GM19035 (cell line): ENCODE measurements around the gene LINC00632.
A peak's percentile ranks its signal among the peaks of the same experiment; 100 is the strongest.
"Not testable (repeated sequence)": the region's sequence is repeated elsewhere in the genome, so short reads cannot be mapped to it uniquely, and the experiment has no call there.

Source experiments
- ATAC-seq: cut with Tn5 transposase; IDR thresholded peaks from one replicate; pipeline ENCODE4 v1.9.1; 2021; ENCODE audit not compliant: unreplicated experiment

The LINC00632 gene

GRCh38 chrX:140709421-140709846 is at the start of gene LINC00632:
TSS of gene LINC00632 (plus strand) at chrX:140709759.
- ATAC-seq: no peak

GRCh38 chrX:140661643-140662042 is 47.9 kb upstream of the LINC00632 start:
- no peak for ATAC-seq

DNA sequence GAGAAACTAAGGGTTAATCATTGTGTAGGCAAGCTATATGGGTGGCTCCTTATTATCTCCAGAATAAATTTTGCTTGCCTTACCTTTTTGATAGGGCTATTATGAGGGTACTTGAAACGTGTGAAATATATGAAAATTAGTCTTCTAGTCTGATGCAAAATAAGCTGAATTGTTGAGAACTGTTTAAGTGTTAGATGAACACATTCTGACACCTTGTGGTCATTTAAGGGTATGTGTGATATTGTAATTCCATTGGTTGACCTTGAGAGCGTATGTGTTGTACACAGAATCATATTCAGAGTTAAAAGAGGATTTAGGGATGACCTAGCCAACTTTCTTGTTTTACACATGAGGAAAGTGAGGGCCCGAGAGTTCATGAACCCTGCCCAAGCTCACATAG is 44.6 kb upstream of the LINC00632 start:
- no peak for ATAC-seq

DNA sequence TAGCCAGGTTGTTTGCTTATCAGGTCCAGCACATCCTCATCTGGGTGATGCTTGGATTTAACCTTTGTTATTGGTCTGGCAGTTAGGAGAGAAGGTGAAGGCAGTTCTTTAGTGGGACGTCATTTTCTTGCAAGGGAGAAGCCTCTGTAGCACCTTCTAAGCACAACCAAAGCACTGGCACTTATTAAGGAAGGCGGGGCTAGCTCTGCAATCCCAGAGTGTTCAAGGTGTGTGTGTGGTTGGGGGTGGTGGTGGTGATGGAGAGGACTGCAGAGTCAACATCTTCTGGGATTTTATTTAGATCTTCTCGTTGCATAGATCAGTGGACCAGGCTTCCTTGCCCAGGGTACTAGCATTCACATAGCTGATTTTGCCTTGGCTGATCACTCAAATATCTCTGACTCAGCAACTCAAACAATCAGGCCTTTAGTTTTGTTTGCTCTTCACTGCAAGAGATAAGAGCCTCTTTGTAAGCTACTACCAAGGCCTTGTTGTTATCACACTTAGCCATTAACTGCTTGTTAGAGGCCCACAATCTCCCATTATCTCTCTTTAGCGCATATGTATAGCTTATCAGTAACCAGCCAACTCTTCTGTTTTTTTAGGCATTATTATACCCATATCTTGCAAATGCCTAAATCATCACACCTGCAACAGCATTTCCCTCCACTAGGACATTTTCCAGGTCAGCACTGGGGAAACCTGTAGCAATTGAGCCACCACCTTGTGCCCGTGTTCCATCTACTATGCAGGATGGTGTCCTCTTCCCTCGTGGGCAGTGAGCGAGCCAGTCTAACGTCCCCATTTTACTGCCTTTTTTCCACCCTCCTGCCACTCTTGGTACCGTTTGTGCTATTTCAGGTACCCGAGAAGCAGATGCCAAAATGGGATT is 36.5 kb upstream of the LINC00632 start:
- no peak for ATAC-seq

DNA sequence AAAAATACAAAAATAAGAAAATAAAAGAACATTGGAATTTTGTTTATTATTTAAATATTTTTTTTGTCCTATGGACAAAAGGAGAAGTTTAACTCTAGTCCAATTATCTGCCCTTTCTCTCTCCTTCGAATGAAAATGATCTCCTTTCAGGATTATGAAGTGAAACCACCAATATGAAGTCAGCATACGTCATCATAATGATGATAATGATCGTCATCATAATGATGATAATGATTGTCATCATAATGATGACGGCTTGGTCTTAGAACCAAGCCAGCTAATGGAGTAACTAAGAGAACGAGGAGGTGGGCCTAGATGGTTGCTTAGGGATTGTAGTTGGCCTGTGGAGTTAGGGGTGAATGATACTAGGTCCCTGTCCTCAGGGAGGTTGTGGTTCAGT is 21.9 kb upstream of the LINC00632 start:
- no peak for ATAC-seq

GRCh38 chrX:140691596-140691995 is 18.0 kb upstream of the LINC00632 start:
- not testable (repeated sequence) for ATAC-seq

- no peak for ATAC-seq
Observed at GRCh38 chrX:140697618-140698017, 11.9 kb upstream of the LINC00632 start.

DNA sequence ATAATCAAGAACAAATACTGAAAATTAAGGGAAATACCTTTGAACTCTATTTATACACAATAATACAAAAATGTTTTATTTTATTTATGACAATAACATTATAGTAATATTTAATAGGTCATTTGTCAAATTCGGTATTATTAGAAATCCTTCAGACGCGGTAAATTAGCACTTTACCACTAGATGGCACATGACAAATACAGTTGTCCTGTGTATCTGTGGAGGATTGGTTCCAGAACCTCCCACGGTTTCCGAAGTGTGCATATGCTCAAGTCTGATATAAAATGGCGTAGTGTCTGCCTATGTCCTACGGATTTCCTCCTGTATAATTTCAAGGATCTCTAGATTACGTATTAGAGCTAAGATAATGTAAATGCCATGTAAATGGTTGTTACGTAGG is 8.1 kb upstream of the LINC00632 start:
- ATAC-seq: no peak

GRCh38 chrX:140710710-140711109 is 1.2 kb downstream of the LINC00632 start:
- no peak for ATAC-seq

DNA sequence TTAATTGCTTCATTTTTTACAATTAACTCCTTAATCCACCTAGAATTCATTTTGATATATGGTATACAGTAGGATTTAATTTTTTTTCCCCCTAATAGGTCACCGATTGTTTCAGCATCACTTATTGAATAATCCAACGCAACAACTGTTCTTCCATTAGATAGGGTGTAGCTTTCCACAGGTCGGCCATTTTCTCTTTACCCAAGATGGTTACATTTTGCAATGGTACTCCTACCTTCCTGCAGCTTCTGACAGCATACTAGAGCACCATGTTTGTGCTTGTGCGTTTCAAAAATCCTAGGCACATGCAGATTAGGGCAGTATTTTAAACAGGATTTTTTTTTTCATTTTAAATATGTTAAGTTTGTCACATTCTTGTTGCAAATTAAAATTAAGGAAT is 2.3 kb downstream of the LINC00632 start:
- ATAC-seq: no peak

DNA sequence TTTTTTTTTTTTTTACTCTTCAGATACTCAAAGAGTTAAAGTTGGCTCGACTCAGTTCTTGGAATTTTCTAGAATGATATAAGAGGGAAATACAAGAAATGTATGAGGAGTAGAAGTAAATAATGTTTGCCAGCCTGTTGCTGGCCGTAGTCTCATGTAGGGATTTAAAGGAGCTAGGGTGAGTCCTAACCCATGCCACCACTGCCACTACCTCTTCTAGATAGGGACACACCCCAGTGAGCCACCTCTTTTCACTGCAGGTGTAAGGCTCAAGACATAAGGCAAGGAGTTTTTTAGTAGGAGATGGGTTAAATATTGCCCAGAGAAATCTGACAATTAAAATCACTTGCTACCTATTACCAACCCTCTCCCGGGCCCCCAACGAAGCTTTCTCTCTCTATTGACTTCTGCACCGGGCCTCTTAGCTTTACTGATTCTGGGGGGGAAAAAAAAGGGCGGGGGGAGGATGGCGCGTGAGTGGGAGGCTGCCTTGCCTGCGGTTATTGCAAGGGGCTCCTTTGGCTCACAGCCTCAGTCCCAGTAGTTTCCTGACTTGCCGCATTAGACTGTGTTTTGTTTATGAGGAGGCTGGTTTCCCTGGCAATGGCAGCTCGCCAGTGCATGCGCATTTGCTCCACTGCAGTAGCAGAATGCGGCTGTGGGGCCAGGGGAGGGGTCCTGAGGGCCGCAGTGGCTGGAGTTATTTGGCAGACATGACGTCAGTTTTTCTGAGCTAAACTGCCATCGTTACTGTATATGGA is 3.0 kb downstream of the LINC00632 start:
- ATAC-seq: no peak

DNA sequence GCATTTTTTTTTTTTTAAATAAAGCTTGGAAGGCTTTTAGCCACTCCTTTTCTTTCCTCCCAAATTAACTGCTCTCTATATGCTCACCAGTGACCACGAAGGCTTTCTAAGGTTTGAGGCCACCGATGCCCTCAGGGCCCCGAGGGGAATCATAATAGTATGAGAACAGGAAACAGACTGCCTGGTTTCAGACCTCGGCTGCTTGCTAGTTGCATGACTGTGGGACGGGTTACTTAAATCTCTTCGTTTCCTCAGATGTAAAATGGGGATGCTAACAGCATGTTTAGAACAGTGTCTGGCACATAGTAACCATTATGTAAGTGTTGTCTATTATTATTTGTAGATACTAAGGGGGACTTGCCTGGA is 3.6 kb downstream of the LINC00632 start:
- no peak for ATAC-seq

GRCh38 chrX:140715787-140716186 is 6.2 kb downstream of the LINC00632 start:
- ATAC-seq: no peak

GRCh38 chrX:140723121-140723715 is 13.7 kb downstream of the LINC00632 start:
- ATAC-seq: no peak

DNA sequence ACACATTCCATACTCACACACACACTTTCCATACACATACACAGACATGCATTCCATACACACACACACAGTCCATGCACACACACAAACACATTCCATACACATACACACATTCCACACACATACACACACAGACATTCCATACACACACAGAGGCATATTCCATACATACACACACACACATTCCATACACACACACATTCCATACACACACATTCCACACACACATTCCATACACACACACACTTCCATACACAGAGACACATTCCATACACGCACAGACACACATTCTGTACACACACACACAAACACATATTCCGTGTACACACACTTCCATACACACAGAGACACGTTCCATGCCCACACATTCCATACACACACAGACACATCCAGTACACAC is 14.8 kb downstream of the LINC00632 start:
- ATAC-seq: no peak

GRCh38 chrX:140724736-140725135 is 15.2 kb downstream of the LINC00632 start:
- no peak for ATAC-seq

DNA sequence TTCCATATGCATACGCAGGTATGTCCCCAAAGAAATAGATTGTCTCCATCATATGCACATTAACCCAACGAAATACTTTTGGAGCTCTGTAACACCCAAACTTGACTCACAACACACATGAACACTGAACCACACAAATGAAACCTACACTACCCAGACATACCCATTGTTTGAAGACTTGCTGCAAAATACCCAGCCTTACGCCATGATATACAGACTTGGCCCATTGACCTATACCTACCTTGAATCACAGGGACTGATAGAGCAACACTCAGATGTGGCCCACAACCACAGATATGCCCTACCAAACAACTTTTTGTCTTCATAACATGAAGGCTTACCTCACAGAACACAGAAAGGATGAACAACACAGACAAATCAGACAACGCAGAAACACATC is 15.9 kb downstream of the LINC00632 start:
- no peak for ATAC-seq

DNA sequence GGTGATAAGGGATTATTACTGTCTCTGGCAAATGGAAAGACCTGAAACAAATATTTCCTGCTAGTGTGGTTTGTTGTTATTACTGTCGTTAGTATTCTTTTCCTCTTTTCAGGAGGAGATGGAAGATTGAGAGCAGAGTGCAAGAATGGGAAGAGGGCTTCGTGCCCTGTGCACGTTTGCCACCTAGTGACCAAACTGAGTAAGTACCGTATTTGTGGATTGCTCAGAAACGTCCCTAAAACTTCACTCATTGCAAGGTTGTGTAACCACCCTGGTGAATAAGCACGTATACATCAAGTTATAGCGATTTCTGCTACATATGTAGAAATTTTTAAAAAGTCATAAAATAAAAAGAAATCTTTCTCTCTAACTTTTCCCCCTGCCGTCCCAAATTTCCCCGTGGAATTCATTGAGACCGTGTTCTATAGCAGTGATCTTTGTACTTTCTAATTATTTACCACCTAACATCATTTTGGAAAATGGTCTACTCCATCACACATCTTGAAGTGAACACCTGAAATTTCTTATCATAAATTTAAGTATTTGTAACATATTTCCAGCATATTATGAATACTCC is 24.3 kb downstream of the LINC00632 start:
- ATAC-seq: peak; percentile 53

GRCh38 chrX:140744085-140744484 is 34.5 kb downstream of the LINC00632 start:
- ATAC-seq: no peak

DNA sequence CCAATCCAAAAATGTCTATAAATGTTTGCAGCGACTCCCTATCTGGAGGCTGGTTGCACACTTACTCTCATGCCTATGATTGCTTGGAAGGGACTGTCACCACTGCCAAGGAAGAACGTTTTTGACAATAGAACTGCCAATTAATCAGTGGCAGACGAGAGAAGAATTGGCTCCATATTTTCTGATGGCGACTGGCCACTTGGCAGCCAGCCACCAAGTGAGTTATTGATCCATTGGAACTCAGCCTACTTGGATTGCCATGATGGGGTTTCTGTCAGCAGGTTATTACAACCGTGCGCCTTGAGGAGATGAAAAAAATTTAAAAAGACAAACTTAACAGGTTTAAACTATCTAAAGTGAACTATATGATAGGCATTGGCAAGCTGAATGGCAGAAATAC is 47.4 kb downstream of the LINC00632 start:
- no peak for ATAC-seq

DNA sequence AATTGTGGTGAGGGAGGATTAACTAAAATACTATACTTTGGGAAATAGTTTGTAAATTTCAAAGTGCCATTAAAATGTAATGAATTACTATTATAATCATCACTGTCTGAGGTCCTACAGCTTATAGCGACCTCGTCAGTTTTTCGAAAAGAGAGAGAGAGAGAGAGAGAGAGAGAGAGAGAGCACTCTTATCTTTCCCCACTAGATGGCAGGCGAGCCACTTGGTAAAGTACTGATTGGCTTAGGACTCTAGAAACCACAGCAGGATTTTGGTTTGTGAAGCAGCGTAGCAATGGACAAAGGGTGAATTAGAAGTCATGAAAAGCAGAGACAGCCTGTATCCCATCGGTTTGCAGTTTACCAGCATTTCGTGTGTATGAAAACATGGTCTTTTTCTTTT is 52.5 kb downstream of the LINC00632 start:
- ATAC-seq: peak; percentile 67
